Hippocampal formation (tissue), 2 donors: ENCODE measurements around the gene GCG.

ENCODE experiments used
- DNase-seq, 2 donors: peaks; one replicate each; lab custom pipeline; 2025; lab: John Stamatoyannopoulos, UW

Gene GCG

DNA sequence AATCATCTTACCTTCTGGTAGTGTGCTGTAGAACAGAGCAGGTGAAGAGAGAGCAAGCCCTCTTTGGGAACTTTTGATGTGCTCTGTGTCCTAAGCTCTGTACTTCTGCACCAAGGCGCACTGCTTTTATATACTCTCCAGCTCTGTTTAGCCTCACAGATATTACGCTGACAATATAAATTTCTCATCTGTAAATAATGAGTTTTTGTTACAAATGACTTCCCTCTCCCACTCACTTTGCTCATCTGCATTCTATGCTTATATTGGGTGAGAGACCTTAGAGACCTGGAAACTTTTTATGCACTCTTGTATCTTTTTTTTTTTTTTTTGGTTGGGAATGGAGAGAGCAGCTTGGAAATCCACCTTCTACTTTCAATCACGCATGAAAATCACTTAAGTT lies at the start of gene GCG:
TSS of gene GCG (minus strand) at position 101 of the 400 bp plus-strand sequence. CDS start 3,069 bp downstream, outside the sequence.
- DNase-seq, result no peak

DNA sequence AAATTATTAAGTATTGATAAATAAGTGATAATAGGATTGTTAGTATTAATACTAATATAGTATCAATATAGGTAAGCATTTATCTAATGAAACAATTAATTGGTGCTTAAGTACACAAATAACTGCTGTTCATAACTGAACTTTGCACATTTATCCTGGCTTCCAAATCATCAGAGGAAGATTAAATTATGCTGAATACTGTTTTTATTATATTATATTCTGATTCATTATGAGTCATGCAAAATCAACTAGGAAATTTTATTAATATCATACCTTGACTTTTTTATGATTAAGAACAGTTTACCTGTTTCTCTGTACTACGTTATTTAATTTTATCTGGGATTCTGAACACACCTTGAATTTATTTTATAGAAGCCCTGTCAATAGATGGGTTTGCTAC lies 48.6 kb upstream of the GCG start:
- no peak for DNase-seq

DNA sequence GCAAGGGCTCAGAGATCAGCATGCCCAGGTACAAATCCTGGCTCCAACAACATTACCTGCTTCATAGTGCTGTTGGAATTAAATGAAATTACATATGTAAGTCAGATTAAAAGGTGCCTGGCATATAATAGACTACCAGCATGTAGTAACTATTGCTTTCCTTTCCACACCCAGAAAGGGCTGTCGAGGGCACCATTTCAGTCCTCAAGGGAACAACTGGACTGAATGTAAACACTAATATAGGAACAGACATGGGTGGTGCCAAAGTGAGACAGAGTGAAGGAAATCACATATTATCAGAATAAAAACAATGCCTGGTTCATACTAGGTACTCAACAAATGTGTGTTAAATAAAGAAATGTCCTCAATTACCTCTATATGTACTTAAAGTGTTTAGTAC lies 47.9 kb upstream of the GCG start:
- DNase-seq, result no peak

DNA sequence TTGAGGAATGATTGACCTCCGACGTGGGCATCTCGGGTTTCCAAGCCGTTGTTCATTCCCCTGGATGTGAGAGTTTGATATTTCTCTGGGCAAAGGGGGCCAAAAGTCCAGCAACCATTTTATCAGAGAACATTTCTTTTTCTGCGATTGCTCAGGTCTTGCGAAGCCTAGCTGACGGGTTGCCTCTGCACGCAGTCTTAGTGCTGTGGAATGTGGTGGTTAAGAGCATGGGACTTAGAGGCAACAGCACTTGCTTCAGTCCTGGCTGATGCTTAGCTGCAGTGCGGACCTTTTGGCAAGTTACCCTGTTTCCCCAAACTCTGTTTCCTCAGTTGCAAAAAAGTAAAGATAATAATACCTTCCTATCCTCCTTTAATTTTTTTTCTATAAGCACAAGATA lies 46.2 kb upstream of the GCG start:
- DNase-seq, result no peak

DNA sequence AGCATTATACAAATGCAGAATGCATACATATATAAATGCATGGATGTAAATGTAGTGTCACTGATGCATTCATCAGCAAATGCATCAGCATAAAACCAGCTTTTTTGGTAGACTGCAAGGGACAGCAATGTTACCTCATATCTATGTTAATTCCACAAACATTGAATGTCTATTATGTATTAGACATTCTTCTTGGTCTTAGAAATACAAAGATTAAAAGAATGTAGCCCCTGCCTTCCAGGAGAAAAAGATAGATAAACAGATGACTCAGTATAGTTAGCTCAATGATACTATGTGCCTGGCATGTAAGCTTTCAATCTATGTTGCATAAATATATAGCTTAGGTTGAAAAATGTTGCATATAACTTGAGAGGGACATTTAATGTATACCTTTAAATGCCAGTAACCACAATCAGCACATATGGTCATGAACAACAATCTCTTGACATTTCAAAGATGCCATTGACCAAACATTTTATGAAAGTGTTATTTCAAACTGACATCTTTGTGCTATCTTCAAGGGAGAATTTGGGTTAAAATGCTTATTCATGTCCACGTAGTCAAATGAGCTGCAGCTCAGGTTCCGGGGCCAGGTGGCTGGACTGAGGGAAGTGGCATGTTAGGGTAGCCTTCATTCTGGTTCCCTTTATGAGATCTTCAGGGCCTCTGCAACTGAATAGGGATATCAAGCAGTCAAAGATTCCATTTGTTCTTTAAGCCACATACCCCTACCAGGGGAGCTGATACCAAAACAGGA lies 45.2 kb upstream of the GCG start:
- no peak for DNase-seq

DNA sequence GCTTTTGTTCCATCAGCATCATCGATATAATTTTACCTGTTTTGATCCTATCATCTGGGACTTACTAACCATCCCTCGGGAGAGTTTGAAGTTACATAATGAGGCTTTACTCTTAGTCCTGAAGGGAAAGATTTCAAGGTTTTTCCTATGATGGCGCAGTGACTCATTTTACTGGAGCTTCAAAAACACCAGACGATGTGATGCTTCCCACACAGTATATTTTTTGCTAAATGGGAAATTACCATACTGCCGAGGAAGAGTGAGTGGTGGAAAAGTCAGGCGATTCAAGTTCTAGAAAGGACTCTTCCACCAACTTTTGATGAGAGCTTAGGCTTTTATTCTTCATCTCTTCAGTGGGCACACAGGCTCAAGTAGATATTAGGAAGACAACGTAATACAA lies 44.6 kb upstream of the GCG start:
- DNase-seq, result peak in 1 of 2 donors; percentile 60

DNA sequence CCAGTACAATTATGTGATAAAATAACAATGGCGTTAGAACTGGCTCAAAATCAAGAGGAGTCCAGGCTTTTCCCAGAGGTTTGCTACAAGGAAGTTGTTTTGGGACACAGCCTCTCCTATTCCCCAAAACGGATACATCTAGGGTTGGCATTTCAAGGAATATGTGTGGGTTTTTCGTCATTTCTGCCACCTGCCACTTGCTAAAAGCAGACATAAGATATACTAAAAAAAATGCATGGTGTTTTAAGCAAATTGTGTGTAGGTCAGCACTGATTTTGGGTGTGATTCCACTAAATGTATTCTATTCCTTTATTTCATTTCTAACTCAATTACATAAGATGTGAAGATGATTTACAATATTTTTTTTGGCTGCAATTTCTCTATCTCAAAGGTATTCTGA lies 36.4 kb upstream of the GCG start:
- DNase-seq, result peak in 1 of 2 donors; percentile 11

DNA sequence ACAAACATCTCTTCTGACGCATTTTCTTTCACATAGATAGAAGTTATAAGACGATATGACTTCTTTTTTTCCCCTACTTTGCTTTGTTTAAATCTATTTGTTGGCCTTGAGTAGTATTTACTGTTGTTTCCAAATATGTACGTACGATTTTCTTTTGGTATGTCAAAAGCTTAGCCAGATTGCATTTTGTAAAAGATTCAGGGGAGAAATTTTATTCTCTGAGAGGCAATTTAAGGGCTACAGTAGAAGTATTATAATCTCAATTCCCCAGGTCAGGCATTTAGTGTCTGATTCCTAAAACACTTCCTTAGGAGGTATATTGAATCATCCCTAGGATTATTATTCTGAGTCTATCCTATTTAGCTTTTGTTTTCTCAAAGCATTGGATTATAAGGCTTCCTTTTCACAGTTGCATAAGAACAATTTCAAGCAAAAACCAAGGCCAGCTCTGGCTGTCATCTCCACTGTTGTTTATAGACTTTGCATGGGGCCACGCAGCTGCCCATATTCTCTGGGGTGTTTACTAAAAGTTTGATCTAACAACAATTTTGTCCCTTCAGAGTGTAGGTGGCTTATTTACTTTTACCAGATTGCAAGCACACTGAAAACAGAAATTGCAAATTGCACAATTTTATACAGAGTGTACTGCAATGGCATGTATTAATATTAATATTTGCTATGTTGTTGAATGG lies 33.6 kb upstream of the GCG start:
- DNase-seq, result no peak

DNA sequence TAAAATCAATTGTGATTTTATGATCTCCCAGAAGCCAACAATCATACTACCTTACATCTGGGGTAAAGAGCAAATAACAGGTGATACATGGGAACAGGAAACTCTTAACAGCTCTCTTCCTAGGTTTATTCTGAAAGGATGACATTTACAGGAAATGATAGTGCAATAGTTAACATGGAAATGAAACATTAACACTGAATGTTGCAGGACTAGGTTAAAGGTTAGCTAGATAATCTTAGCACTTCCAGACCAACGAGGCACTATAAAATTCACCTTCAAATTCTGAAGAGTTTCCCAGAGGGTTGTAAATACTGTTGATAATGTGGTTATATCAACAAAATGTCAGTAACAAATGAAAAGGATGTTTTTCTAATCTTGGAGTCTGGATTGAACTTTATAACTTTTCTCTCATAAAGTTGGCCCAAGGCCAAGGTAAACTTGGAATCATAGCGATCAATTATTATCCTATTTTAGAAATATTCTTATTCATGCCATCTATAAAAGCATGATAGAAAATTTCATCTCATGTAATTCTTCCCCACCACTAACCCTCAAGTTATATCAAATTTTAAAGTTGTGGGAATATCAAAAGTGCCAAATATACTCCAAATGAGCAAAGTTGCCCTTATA lies 32.9 kb upstream of the GCG start:
- no peak for DNase-seq

DNA sequence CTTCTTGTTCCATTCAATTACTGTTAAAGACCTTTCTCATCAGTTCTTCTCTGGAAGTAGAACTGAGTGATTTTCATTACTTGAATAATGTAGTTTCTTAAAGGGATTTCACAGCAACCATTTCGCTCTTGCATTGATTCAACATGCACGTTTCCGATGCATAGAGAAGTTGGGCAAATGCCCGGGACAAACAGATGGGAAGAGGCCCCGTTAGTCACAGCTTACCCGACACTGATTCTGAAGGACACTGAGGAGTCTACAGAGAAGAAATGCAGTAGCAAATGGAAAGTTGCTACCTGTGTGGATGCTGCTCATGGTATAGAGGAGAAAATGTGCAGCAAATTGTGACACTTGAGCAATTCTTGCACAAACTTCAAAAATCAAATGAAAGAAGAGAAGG lies 32.3 kb upstream of the GCG start:
- no peak for DNase-seq

DNA sequence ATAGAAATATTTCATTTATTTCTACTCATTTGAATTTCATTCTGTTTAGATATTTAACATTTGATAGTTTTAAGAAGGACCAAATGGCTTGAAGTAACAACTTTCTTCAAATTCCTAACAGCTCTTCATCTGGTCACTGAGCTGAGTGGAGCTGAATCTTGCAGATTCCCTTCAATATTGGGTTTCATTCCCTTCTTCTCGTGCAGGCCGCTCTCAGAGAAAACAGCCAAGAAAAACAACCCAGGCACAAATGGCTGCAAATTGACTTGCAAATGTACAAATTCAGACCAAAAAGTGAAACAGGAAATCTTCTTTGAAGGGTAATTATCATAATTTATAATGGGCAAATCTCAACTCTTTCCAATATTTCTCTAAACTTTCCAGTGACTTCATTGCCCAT lies 30.3 kb upstream of the GCG start:
- DNase-seq, result no peak

DNA sequence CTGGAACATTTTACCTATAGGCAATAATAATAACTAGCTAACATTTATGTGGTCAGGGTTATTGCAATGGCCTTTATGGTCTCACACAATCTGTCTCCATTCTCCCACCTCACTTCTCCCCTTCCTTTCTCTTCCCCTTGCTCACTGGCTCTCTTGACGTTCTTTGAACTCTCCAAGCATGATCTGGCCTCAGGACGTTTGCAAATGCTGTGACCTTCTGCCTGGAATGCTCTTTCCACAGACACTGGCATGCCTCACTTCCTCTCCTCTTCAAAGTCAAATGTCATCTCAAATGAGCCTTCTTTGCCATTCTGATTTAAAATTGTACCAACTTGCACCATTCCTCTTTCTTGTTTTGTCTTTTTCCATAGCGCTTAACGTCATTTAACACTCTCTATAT lies 25.3 kb upstream of the GCG start:
- DNase-seq, result no peak

DNA sequence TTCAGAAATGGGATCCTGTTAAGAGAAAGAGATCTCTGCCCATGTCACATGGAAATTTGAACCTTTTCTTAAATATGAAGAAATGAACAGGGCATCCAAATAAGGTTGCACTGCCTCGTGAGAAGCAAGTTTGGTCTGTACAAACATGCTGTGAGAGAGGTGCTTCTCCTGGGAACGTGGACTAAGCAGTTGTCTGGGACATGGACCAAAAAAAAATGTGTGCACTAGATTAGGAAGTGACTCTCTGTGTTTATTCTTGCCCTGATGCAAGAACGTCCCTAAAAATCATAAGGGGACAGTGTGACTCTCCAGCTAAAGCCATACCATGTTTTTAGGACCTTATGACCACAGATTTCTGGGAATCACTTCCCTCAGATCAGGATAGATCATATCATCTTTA lies 23.7 kb upstream of the GCG start:
- DNase-seq, result no peak

DNA sequence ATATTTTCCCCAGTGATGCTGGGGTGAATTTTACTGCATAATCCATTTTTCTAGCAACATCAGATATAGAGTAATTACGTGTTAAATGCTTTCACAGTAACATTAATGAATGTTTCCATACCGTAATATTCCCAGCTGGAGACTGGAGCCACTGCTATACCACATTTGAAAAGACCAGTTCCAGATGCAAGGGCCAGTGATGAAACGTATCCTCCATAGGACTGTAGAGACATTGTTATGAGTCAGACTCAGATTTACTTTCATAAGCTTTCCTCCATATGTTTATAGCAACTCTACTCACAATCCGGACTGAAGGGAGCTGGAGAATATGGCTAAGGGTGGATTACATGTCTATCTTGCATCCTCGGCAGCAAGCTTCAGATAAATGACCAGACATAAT lies 22.7 kb upstream of the GCG start:
- DNase-seq, result no peak

DNA sequence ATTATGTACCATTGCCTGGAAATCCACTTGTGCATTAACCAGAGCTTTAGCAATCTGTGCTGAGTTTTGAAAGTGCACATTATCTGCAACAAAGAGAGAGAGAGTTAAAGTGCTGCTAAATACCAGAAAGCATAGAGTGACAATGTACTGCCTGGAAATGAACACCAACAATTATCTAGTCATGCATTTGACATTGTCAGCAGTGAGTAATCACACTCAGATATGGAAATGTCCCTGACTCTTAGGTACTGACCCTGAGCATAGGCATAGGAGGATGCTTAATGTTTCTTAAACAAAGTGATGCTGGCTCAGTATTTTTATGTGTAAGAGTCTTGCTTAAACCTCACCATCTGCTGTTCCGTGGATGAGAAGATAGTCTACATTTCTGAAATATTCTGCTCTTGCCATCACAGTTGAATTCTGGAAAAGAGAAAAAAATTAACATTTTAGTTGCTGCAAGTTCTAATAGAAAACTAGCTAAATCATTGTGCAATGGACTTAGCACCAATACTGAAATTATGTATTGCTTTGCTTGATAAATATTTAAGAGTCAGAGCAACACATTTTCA lies 20.8 kb upstream of the GCG start:
- DNase-seq, result peak in 1 of 2 donors; percentile 31

DNA sequence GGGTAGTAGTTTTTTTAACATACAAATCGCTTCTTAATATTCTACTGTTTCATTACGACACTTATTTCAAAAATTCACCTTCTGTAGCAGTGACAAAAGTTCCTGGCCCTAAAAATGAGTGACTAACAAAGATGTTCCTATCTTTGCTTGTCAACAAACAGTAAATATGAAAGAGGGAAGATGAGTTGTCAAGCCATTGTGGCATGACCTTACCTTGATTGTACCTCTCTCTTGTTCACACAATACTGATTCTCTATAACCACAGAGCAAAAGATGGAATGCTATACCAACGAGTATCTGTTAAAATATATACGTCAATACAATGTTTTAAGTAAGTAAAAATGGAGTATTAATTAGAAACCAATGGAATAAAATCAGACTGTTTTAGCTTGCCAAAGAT lies 14.7 kb upstream of the GCG start:
- no peak for DNase-seq

DNA sequence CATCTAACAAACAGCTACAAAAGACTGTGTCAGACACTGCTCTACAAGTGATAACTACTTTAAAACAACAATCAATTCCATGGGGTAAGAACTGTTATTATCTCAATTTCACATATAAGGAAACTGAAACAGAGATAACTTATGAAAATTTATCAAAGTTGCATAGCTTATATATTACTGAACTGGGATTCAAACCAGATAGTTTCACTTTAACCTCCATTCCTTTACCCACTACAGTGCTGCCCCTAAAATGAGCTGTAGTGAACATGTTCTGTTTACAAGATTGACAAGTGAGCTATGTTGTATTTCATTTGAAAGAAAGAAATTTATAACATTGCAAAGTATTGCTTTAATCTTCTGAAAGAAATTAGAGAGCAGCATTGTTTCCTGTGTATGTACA lies 14.1 kb upstream of the GCG start:
- no peak for DNase-seq

DNA sequence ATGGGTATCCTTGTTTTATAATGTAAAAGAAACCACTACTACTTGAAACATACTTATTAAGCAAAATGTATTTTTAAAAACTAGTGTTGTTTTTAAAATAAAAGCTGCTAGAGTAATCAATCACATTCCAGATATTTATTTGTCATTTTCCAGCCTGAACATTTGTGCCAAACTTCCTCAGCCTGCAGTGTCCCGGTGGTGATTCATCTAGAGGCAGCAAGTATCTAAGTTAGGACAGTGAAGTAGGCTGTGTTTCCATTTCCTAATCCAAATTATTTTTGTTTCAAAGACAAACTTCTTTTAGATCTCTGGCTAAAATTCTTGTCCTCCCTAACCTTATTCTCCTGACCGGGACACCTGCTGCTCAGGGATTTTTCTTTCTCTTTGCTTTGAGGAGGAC lies 12.8 kb upstream of the GCG start:
- DNase-seq, result no peak

DNA sequence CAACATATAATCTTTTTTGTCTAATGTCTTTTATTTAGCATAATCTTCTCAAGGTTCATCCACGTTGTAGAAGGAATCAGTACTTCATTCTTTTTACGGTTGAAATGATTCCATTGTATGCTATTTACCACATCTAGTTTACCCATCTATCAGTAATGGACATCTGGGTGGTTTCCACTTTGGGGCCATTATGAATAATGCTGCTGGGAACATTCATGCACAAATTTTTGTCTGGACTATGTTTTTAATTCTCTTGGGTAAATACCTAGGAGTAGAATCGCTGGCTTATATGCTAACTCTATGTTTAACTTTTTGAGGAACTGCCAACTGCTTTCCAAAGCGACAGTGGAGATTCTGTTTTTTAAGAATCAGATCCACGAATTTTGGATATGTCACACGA lies 7.4 kb upstream of the GCG start:
- DNase-seq, result no peak

DNA sequence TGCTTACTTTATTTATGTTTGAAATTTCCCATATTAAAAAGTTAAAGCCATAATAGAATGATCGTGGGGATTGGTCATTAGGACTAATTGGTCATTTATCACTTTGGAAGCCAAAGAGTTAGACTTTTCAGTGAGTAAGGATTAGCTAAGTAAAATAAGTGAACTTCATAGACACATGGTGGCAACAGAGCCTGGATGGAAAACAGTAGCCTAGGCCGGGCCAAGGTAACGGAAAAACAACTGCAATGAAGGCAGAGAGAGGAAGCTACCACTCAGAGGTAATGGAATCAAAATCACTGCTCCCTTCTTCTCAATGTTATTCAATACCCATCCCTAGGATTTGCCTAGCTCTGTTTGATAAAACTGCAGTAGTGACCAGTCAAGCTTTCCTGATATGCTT lies 4.1 kb upstream of the GCG start:
- no peak for DNase-seq

DNA sequence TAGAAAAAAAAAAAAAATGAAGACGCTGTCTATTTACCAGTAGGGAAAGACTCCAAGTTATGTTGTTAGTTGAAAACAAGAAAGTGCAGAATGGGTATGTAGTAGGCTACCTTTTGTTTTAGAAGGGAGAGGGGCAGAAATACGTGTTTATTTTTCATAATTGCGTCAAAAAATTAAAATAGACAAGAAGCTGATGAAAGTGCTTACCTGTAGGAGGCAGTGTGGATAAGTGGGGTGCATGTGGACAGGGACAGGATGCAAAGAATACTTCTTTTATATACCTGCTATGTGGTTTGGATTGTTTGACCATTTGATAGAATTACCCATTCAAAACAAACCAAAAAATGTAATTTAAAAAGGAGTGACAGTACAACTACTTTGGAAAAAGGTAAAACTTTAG lies 3.0 kb upstream of the GCG start:
- DNase-seq, result no peak

DNA sequence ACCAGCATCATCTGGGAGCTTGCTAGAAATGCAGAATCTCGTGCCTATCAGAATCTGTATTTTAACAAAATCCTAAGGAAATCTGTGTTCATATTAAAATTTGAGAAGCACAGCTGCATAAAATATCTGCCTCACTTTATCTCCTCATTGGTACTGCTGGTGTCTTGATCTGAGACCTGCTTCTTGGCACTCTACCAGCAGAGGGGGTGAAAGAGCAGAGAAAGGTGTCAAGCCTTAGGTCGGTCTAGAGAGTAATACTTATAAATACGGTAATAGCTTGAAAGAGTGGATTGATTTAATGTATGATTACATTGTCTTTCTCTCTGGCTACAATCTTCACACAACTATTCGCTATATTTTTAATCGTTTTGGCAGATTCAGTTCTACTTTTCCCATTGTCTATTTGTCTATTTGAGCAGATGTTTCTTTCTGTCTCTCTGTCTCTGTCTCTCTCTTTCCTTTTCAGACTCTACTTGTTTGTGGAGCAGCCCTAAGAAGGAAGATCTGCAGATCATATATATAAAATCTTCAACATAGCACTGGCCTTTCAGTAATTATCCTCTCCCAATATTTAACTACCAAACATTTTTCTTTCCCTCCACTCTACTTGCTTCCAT lies 1.7 kb upstream of the GCG start:
- no peak for DNase-seq

DNA sequence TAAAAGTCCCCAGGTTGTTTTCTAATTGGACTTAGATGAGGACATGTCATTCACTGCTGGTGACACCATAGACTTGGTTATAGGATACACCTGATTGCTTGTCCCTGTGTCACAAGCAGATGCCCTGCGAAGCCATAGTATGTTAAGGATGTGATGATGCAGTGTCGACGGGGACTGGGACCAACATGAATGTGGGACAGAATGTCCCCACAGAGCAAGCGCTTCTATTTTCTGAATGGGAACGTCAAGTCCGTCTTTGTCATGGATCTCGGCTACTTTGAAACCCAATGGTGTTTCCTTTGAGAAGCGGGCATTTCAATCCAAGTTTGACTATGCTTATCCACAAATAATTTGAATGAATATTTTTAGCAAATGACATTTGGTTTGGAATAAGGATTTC lies 2.1 kb downstream of the GCG start:
- no peak for DNase-seq
